ENCODE data around the gene DNA2. TPM values are rescaled to one million over a fixed set of nuclear protein-coding genes. Genes with fewer than 3 reads are reported as not detected.

The DNA2 gene
- total and polyA plus RNA-seq, 10 donors: 1.4 to 13.6 (median 6.7) TPM

DNA sequence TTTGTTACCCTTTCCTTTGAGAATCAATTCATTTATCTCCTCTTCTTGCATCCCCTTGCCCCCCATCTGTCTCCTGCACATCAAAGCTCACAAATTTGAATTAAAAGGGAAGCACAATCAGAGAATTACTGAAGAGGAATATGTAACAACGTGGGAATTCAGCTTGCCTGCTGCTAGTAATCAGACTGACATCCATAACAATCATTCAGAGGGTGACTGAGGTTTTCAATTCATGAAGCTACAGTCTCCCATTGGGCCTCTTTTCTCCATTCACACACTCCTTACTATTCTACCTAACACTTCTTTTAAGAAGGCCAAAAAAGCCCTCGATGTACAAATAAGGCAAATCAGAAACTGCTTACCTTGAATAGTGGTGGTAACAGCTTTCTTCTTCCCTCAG lies 24.3 kb upstream of the DNA2 start:
- DNase-seq: no peak
- Histone ChIP-seq H3K27ac (no peak overlapping the region), H3K4me1 (peaks cover 0 to 3% (median 0%) of the 10 kb centered on the region in 6 donors), H3K9me3 (no peaks in the 10 kb centered on the region), H3K4me3 (no peak overlapping the region), H3K27me3 (replicated peaks in 1 of 7) (no peaks in the 10 kb centered on the region), H3K36me3 (peaks cover 0 to 98% (median 47%) of the 10 kb centered on the region in 6 donors)
- intact Hi-C loops (cut with DNase I; ENCODE audit: low total_unique reads): no loop called here
- no peak for TF ChIP-seq POLR2A (IDR thresholded peaks at IDR 0.05)
- TF ChIP-seq, protein P1, sequence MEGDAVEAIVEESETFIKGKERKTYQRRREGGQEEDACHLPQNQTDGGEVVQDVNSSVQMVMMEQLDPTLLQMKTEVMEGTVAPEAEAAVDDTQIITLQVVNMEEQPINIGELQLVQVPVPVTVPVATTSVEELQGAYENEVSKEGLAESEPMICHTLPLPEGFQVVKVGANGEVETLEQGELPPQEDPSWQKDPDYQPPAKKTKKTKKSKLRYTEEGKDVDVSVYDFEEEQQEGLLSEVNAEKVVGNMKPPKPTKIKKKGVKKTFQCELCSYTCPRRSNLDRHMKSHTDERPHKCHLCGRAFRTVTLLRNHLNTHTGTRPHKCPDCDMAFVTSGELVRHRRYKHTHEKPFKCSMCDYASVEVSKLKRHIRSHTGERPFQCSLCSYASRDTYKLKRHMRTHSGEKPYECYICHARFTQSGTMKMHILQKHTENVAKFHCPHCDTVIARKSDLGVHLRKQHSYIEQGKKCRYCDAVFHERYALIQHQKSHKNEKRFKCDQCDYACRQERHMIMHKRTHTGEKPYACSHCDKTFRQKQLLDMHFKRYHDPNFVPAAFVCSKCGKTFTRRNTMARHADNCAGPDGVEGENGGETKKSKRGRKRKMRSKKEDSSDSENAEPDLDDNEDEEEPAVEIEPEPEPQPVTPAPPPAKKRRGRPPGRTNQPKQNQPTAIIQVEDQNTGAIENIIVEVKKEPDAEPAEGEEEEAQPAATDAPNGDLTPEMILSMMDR (IDR thresholded peaks at IDR 0.05 in 8 of 11, conservative IDR thresholded peaks at IDR 0.05 in 3 of 11): no peak
- no peak for TF ChIP-seq POLR2AphosphoS5 (IDR thresholded peaks at IDR 0.05)
- 45 to 70% (median 62%) methylated on average over 2 of the region's 2 CpGs for WGBS, 5 donors

DNA sequence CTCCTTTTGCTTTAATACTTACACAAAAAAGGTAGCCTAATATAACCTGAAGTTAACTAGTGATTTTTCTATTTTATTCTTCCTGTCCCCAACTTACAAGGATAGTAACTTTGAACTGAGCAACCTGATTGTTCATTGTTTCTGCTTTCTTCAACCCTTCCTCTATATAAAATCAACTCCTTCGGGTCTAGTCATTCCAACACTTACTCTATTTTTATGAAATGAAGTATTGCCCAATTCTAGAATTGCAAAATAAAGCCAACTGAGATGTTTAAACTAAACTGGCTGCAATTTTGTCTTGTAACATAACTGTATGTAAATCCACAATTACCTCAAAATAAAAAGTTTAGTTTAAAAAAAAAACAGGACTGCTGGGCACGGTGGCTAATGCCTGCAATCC lies 20.3 kb upstream of the DNA2 start:
- Histone ChIP-seq H3K9me3 (no peaks in the 10 kb centered on the region), H3K4me1 (peaks cover 0 to 3% (median 0%) of the 10 kb centered on the region in 6 donors), H3K36me3 (peaks cover 0 to 100% (median 40%) of the 10 kb centered on the region in 6 donors), H3K27ac (no peak overlapping the region), H3K27me3 (replicated peaks in 1 of 7) (no peaks in the 10 kb centered on the region), H3K4me3 (no peak overlapping the region)
- TF ChIP-seq POLR2A (IDR thresholded peaks at IDR 0.05) (no peak), POLR2AphosphoS5 (IDR thresholded peaks at IDR 0.05) (no peak)
- TF ChIP-seq, protein P1 (IDR thresholded peaks at IDR 0.05 in 8 of 11, conservative IDR thresholded peaks at IDR 0.05 in 3 of 11): no peak
- no peak for DNase-seq
- 48 to 90% (median 67%) methylated on average over 2 of the region's 2 CpGs for WGBS, 5 donors
- intact Hi-C loops (cut with DNase I; ENCODE audit: low total_unique reads): no loop called here

DNA sequence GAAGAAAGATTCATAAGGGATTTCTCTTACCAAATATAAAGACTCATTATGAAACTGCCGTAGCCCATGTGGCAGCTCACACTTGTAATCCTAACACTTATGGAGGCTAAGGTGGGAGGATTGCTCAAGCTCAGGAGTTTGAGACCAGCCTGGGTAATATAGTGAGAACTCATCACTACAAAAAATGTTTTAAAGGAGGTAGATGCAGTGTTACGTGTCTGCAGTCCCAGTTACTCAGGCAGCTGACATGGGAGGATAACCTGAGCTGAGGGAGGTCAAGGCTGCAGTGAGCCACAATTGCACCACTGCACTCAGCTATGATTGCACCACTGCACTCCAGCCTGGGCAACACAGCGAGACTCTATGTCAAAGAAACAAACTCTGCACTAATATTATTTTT lies 18.1 kb upstream of the DNA2 start:
- TF ChIP-seq POLR2A (IDR thresholded peaks at IDR 0.05) (no peak), POLR2AphosphoS5 (IDR thresholded peaks at IDR 0.05) (no peak)
- TF ChIP-seq, protein P1 (IDR thresholded peaks at IDR 0.05 in 8 of 11, conservative IDR thresholded peaks at IDR 0.05 in 3 of 11): no peak
- Histone ChIP-seq H3K27me3 (replicated peaks in 1 of 7) (no peaks in the 10 kb centered on the region), H3K27ac (no peak overlapping the region), H3K4me3 (no peak overlapping the region), H3K4me1 (peaks cover 0 to 3% (median 0%) of the 10 kb centered on the region in 6 donors), H3K36me3 (peaks cover 0 to 100% (median 62%) of the 10 kb centered on the region in 6 donors), H3K9me3 (no peaks in the 10 kb centered on the region)
- WGBS, 5 donors: 44 to 71% (median 65%) methylated on average over 3 of the region's 3 CpGs
- DNase-seq: no peak
- intact Hi-C loops (cut with DNase I; ENCODE audit: low total_unique reads): no loop called here

DNA sequence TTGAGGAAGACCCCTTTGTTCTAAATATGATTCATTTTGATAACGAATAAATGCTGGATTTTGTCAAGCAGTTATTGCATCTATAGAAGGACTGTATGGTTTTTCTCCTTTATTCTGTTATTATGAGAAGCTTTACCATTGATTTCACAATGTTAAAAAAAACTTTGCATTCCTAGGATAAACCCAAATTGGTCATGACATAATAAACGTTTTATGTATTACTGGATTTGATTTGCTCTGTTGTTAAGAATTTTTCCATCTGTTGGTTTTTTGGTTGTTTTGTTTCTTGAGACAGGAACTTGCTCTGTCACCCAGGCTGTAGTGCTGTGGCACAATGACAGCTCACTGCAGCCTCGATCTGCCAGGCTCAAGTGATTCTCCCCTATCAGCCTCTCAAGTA lies 2.2 kb upstream of the DNA2 start:
- peaks cover 0 to 4% (median 0%) of the 10 kb centered on the region in 6 donors for H3K36me3 ChIP-seq
- intact Hi-C loops (cut with DNase I; ENCODE audit: low total_unique reads): no loop called here
- H3K4me1 ChIP-seq: peaks cover 0 to 26% (median 18%) of the 10 kb centered on the region in 6 donors
- H3K4me3 ChIP-seq: no peak overlapping the region
- TF ChIP-seq POLR2AphosphoS5 (IDR thresholded peaks at IDR 0.05) (no peak), POLR2A (IDR thresholded peaks at IDR 0.05) (no peak)
- TF ChIP-seq, protein P1 (IDR thresholded peaks at IDR 0.05 in 8 of 11, conservative IDR thresholded peaks at IDR 0.05 in 3 of 11): no peak
- no peak for DNase-seq
- H3K9me3 ChIP-seq: no peaks in the 10 kb centered on the region
- H3K27me3 ChIP-seq (replicated peaks in 1 of 7): no peaks in the 10 kb centered on the region
- WGBS, 5 donors: 63 to 75% (median 67%) methylated on average over 3 of the region's 3 CpGs
- H3K27ac ChIP-seq: no peak overlapping the region

All from spleen (tissue), 11 donors.